Midbrain (tissue), 1 donor: ENCODE results near the gene PRICKLE2.

Source experiments
- DNase-seq: peaks from one replicate; lab custom pipeline; 2025; lab: John Stamatoyannopoulos, UW

The PRICKLE2 gene

GRCh38 chr3:64187065-64187959 is 38.0 kb downstream of the PRICKLE2 start:
- peak; percentile 25 for DNase-seq

GRCh38 chr3:64186667-64187064 is 38.6 kb downstream of the PRICKLE2 start:
- DNase-seq, result no peak

GRCh38 chr3:64185436-64185835 is 39.8 kb downstream of the PRICKLE2 start:
- DNase-seq, result no peak

- no peak for DNase-seq
Measured at GRCh38 chr3:64184621-64185020, 40.6 kb downstream of the PRICKLE2 start.

- no peak for DNase-seq
Measured at GRCh38 chr3:64179860-64180259, 45.4 kb downstream of the PRICKLE2 start.

- no peak for DNase-seq
Measured at GRCh38 chr3:64179249-64179648, 46.0 kb downstream of the PRICKLE2 start.

- no peak for DNase-seq
Measured at GRCh38 chr3:64178419-64178818, 46.8 kb downstream of the PRICKLE2 start.

- no peak for DNase-seq
Measured at GRCh38 chr3:64176461-64176996, 48.7 kb downstream of the PRICKLE2 start.

- DNase-seq, result no peak
Measured at GRCh38 chr3:64174328-64174727, 50.9 kb downstream of the PRICKLE2 start.

GRCh38 chr3:64173563-64173962 is 51.7 kb downstream of the PRICKLE2 start:
- DNase-seq, result no peak

- no peak for DNase-seq
Measured at GRCh38 chr3:64170270-64170669, 55.0 kb downstream of the PRICKLE2 start.

GRCh38 chr3:64167868-64168267 is 57.4 kb downstream of the PRICKLE2 start:
- no peak for DNase-seq

- no peak for DNase-seq
Measured at GRCh38 chr3:64167351-64167750, 57.9 kb downstream of the PRICKLE2 start.

GRCh38 chr3:64166584-64167162 is 58.6 kb downstream of the PRICKLE2 start:
- no peak for DNase-seq

GRCh38 chr3:64164349-64164748 is 60.9 kb downstream of the PRICKLE2 start:
- DNase-seq, result no peak

- no peak for DNase-seq
Measured at GRCh38 chr3:64163755-64164148, 61.5 kb downstream of the PRICKLE2 start.

- no peak for DNase-seq
Measured at GRCh38 chr3:64163019-64163754, 62.1 kb downstream of the PRICKLE2 start.

- no peak for DNase-seq
Measured at GRCh38 chr3:64161481-64161952, 63.7 kb downstream of the PRICKLE2 start.

GRCh38 chr3:64160000-64160695 is 65.1 kb downstream of the PRICKLE2 start:
- DNase-seq, result no peak

GRCh38 chr3:64158334-64158733 is 66.9 kb downstream of the PRICKLE2 start:
- DNase-seq, result no peak

- no peak for DNase-seq
Measured at GRCh38 chr3:64157150-64158035, 67.9 kb downstream of the PRICKLE2 start.
